ENCODE measurements around the gene ERO1A. TPM values are rescaled to one million over a fixed set of nuclear protein-coding genes. Genes with fewer than 3 reads are reported as not detected.

The ERO1A gene
- total RNA-seq, 1 experiment from 2014 or later: 44.6 TPM

GRCh38 chr14:52598568-52598967, 96.8 kb downstream of the ERO1A start (continued):
- TF ChIP-seq E2F5 (CRISPR knock-in tag; IDR thresholded peaks at IDR 0.05) (no peak), ZNF138 (CRISPR knock-in tag; conservative IDR thresholded peaks at IDR 0.05) (no peak), ZNF671 (CRISPR knock-in tag; IDR thresholded peaks at IDR 0.05) (no peak), MYBL2 (CRISPR knock-in tag; IDR thresholded peaks at IDR 0.05) (no peak)
- TF ChIP-seq, protein P1, sequence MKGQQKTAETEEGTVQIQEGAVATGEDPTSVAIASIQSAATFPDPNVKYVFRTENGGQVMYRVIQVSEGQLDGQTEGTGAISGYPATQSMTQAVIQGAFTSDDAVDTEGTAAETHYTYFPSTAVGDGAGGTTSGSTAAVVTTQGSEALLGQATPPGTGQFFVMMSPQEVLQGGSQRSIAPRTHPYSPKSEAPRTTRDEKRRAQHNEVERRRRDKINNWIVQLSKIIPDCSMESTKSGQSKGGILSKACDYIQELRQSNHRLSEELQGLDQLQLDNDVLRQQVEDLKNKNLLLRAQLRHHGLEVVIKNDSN (CRISPR knock-in tag; IDR thresholded peaks at IDR 0.05): no peak

GRCh38 chr14:52596861-52597260, 98.5 kb downstream of the ERO1A start:
- ATAC-seq (no peak), DNase-seq (ENCODE audit: low spot score) (no peak)
- Mint-ChIP-seq H3K36me3 (peaks cover 31% of the 10 kb centered on the region), H3K4me1 (peaks cover 9% of the 10 kb centered on the region), H3K27ac (no peak overlapping the region), H3K9me3 (peaks cover 37% of the 10 kb centered on the region), H3K27me3 (ENCODE audit: low read depth) (no peaks in the 10 kb centered on the region; the same call in 1 of the 2 replicates), H3K4me3 (no peak overlapping the region)
- POLR2A ChIA-PET: no interaction called here
- CTCF ChIA-PET: interaction anchor here (1.4 kb wide), 1 partner anchor 45 kb away, joined by 5 read pairs; the partner anchor contains the start of genes GPR137C and TXNDC16
- no peak for TF ChIP-seq MYBL2 (CRISPR knock-in tag; IDR thresholded peaks at IDR 0.05)

DNA sequence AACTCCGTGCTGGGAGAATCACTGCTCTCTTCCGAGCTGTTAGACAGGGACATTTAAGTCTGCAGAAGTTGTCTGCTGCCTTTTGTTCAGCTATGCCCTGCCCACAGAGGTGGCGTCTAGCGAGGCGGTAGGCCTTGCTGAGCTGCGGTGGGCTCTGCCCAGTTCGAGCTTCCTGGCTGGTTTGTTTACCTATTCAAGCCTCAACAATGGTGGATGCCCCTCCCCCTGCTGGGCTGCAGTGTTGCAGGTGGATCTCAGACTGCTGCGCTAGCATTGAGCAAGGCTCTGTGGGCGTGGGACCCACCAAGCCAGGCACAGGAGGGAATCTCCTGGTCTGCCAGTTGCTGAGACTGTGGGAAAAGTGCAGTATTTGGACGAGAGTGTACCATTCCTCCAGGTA, 99.0 kb downstream of the ERO1A start:
- peak; percentile 79 for ATAC-seq

DNA sequence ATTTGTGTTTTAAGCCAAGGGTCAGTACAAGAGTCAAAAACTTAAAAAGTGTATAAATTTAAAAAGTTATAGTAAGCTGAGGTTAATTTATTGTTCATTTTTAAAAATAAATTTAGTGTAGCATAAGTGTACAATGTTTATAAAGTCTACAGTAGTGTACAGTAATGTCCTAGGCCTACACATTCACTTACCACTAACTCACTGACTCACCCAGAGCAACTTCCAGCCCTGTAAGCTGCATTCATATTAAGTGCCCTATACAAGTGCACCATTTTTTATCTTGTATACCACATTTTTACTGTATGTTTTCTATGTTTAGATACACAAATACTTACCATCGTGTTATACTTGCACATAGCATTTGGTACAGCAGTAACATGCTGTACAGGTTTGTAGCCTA, 105.0 kb downstream of the ERO1A start:
- H3K27me3 Mint-ChIP-seq (ENCODE audit: low read depth): no peaks in the 10 kb centered on the region; the same call in 1 of the 2 replicates
- peaks cover 27% of the 10 kb centered on the region for H3K9me3 Mint-ChIP-seq
- no peak overlapping the region for H3K4me3 Mint-ChIP-seq
- no peak for TF ChIP-seq NR3C1 (CRISPR knock-in tag; conservative IDR thresholded peaks at IDR 0.05; ENCODE audit: low read depth)
- no peak for TF ChIP-seq ZNF219 (CRISPR knock-in tag; IDR thresholded peaks at IDR 0.05; ENCODE audit: borderline replicate concordance)
- no peak for TF ChIP-seq ZNF232 (CRISPR knock-in tag; IDR thresholded peaks at IDR 0.05)
- no peak for TF ChIP-seq FOXJ3 (CRISPR knock-in tag; IDR thresholded peaks at IDR 0.05; ENCODE audit: borderline replicate concordance)
- no peak for DNase-seq (ENCODE audit: low spot score)
- no peak overlapping the region for H3K27ac Mint-ChIP-seq
- H3K4me1 Mint-ChIP-seq: peaks cover 3% of the 10 kb centered on the region; the same call in 1 of the 2 replicates
- ATAC-seq: no peak
- POLR2A ChIA-PET: no interaction called here
- CTCF ChIA-PET: no interaction called here
- H3K36me3 Mint-ChIP-seq: peaks cover 16% of the 10 kb centered on the region

More for the DNA sequence above, 99.0 kb downstream of the ERO1A start:
- peak; percentile 50 for DNase-seq (ENCODE audit: low spot score)
- Mint-ChIP-seq H3K4me1 (peaks cover 9% of the 10 kb centered on the region), H3K36me3 (peaks cover 31% of the 10 kb centered on the region), H3K27ac (no peak overlapping the region), H3K9me3 (peaks cover 39% of the 10 kb centered on the region), H3K27me3 (ENCODE audit: low read depth) (no peaks in the 10 kb centered on the region; the same call in 1 of the 2 replicates), H3K4me3 (no peak overlapping the region)
- ChIA-PET CTCF (interaction anchor here (1.4 kb wide), 1 partner anchor 44 kb away, joined by 5 read pairs; the partner anchor contains the start of genes GPR137C and TXNDC16), POLR2A (interaction anchor here (0.7 kb wide), 1 partner anchor 44 kb away, joined by 3 read pairs; the partner anchor contains the start of genes GPR137C and TXNDC16)
- TF ChIP-seq, protein P2, sequence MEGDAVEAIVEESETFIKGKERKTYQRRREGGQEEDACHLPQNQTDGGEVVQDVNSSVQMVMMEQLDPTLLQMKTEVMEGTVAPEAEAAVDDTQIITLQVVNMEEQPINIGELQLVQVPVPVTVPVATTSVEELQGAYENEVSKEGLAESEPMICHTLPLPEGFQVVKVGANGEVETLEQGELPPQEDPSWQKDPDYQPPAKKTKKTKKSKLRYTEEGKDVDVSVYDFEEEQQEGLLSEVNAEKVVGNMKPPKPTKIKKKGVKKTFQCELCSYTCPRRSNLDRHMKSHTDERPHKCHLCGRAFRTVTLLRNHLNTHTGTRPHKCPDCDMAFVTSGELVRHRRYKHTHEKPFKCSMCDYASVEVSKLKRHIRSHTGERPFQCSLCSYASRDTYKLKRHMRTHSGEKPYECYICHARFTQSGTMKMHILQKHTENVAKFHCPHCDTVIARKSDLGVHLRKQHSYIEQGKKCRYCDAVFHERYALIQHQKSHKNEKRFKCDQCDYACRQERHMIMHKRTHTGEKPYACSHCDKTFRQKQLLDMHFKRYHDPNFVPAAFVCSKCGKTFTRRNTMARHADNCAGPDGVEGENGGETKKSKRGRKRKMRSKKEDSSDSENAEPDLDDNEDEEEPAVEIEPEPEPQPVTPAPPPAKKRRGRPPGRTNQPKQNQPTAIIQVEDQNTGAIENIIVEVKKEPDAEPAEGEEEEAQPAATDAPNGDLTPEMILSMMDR (IDR thresholded peaks at IDR 0.05): no peak
- TF ChIP-seq FOXP1 (CRISPR knock-in tag; IDR thresholded peaks at IDR 0.05; ENCODE audit: borderline replicate concordance) (0 out of 2 replicates have a peak, but pooled peaks have one; percentile 34), FOXK1 (CRISPR knock-in tag; IDR thresholded peaks at IDR 0.05) (peak; percentile 46; the same call in 1 of the 2 replicates)
- TF ChIP-seq, protein P3, sequence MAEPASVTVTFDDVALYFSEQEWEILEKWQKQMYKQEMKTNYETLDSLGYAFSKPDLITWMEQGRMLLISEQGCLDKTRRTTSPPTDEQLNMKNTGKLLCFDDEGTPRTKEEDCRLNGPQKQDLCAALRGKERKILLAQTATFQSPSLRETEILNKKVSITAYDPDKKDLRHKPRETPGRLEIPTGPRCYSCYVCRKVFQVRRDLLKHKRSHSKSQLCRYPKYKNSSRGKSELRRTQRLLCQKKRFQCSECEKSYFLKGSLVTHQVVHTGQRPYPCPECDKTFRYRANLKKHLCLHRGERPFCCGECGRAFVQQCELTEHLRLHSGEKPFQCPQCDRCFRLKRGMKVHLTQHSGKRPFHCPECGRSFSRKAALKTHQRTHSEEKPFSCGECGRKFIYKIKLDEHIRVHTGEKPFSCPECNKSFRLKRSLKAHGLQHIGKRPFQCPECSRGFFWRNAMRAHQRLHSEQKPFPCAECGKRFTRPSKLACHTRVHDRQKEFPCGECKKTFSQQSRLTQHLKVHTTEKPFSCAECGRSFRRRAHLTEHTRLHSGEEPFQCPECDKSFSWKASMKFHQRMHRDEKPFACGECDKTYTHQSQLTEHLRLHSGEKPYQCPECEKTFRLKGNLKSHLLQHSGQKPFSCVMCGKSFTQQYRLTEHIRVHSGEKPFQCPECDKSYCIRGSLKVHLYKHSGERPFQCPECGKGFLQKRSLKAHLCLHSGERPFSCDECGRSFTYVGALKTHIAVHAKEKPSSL (CRISPR knock-in tag; conservative IDR thresholded peaks at IDR 0.05): no peak

Other genes starting within 250 kb of the ERO1A start
- gene TXNDC16, start 143.1 kb downstream of the ERO1A start, total RNA-seq (2021): 10.9 to 11.4 TPM (median 11.3 TPM) in 3 replicates
- gene GPR137C, start 142.7 kb downstream of the ERO1A start, total RNA-seq (2021): 2.7 to 4.1 TPM (median 4.0 TPM) in 3 replicates
- gene PSMC6, start 11.6 kb upstream of the ERO1A start, total RNA-seq (2021): 74.7 to 96.4 TPM (median 89.1 TPM) in 3 replicates
- 21.1 to 22.8 TPM (median 21.4 TPM) in 3 replicates for gene STYX, start 34.6 kb upstream of the ERO1A start, total RNA-seq (2021)
- gene GNPNAT1, start 96.0 kb upstream of the ERO1A start, total RNA-seq (2021): 39.5 to 43.5 TPM (median 43.5 TPM) in 3 replicates